Body of pancreas (tissue), 4 donors: ENCODE measurements around the gene AQP6.

Source experiments
- CTCF ChIP-seq, 7 experiments: fragments of 450-650 bp in 4 of 7; fragments of 200-600 bp in 3 of 7; sonication (generic) in 3 of 7; IDR thresholded peaks; one replicate each; pipeline ENCODE4 v1.5.1; 2016 to 2019; ENCODE audit warnings: antibody characterized with exemption in 7 of 7
- POLR2A ChIP-seq, 3 donors: fragments of 450-650 bp; IDR thresholded peaks; one replicate each; pipeline ENCODE4 v1.6.1; 2016; ENCODE audit warnings: antibody characterized with exemption in 3 of 3, mild to moderate bottlenecking in 2 of 3

GRCh38 chr12:49970658-49971057 is 2.1 kb upstream of the AQP6 start:
- TF ChIP-seq CTCF (IDR thresholded peaks at IDR 0.05), result no peak
- TF ChIP-seq POLR2A (IDR thresholded peaks at IDR 0.05), result no peak
